Endothelial cell of umbilical vein (primary cell): ENCODE measurements around the gene MAML3. TPM values are rescaled to one million over a fixed set of nuclear protein-coding genes. Genes with fewer than 3 reads are reported as not detected.

Experiments used
- BruUV-seq: library from RNA; stranded (reverse); fragments of 400-500 nt; replicated peaks from 2 replicates; lab custom pipeline; 2021; lab: Mats Ljungman, UMichigan
- CTCF ChIA-PET: fragments of 300-600, 350-600 bp; sonication (Branson Sonifier 250); formaldehyde crosslinking; loops from one replicate; lab custom pipeline; 2021; ENCODE audit warnings: antibody characterized with exemption, inconsistent platforms; lab: Charles Lee
- POLR2A ChIA-PET: fragments of 300-600, 350-600 bp; sonication (Branson Sonifier 250); formaldehyde crosslinking; loops from one replicate; lab custom pipeline; 2021; ENCODE audit warnings: antibody characterized with exemption, inconsistent platforms; lab: Charles Lee
- DNase-seq: peaks from one replicate; pipeline ENCODE4 v3.0.0-alpha.2; 2011; ENCODE audit warnings: low read depth, low spot score
- FAIRE-seq: peaks from 2 replicates; lab custom pipeline; 2011; peaks lifted over from hg19 to GRCh38; lab: Jason Lieb, UNC
- H2AFZ ChIP-seq: 2 replicates; pipeline ENCODE4 v1.6.0; 2012; ENCODE audit warnings: low read depth, low read length, control low read depth, inconsistent platforms
- H3K27ac ChIP-seq: 2 replicates; pipeline ENCODE4 v1.5.1; 2011; ENCODE audit warnings: low read depth, mild to moderate bottlenecking, control low read depth, low read length, moderate library complexity; ENCODE audit not compliant: insufficient read depth
- H3K27me3 ChIP-seq, 2 experiments: 2 replicates each; pipeline versions ENCODE4 v1.6.0 to v1.6.1; 2011; ENCODE audit warnings: low read length in 2 of 2, mixed read lengths in 1 of 2; ENCODE audit not compliant: control insufficient read depth in 2 of 2, insufficient read depth in 2 of 2
- H3K36me3 ChIP-seq, 2 experiments: 2 replicates in 1 of 2; 3 replicates in 1 of 2; pipeline ENCODE4 v1.5.1; 2011; ENCODE audit warnings: low read length in 2 of 2, mild to moderate bottlenecking in 1 of 2, moderate library complexity in 1 of 2; ENCODE audit not compliant: control insufficient read depth in 2 of 2, insufficient read depth in 2 of 2; ENCODE audit errors: extremely low read depth in 1 of 2
- H3K4me1 ChIP-seq: 3 replicates; pipeline ENCODE4 v1.5.1; 2011; ENCODE audit warnings: mild to moderate bottlenecking, low read length; ENCODE audit not compliant: control insufficient read depth, insufficient read depth; ENCODE audit errors: extremely low read depth
- H3K4me2 ChIP-seq: 2 replicates; pipeline ENCODE4 v1.6.1; 2011; ENCODE audit warnings: low read length, control low read depth, mixed read lengths; ENCODE audit not compliant: insufficient read depth
- H3K4me3 ChIP-seq, 3 experiments: fragments of 200-600 bp in 1 of 3; sonication (generic), shearing (Covaris generic) in 1 of 3; replicated peaks in 1 of 3; 2 replicates each; pipeline ENCODE4 v1.5.1; 2011 to 2016; ENCODE audit warnings: control low read depth in 3 of 3, low read length in 3 of 3, mild to moderate bottlenecking in 2 of 3, inconsistent platforms in 1 of 3, low read depth in 1 of 3, moderate library complexity in 1 of 3; ENCODE audit not compliant: insufficient read depth in 1 of 3
- H3K79me2 ChIP-seq: 2 replicates; pipeline ENCODE4 v1.6.0; 2012; ENCODE audit warnings: low read length, inconsistent platforms; ENCODE audit not compliant: control insufficient read depth, insufficient read depth
- H3K9ac ChIP-seq: replicated peaks from 2 replicates; pipeline ENCODE3; 2011; ENCODE audit warnings: low read length, control low read depth; ENCODE audit not compliant: insufficient read depth; ENCODE audit errors: extremely low read depth
- H3K9me1 ChIP-seq: replicated peaks from 3 replicates; pipeline ENCODE4 v1.6.0; 2011; ENCODE audit warnings: mild to moderate bottlenecking, low read length; ENCODE audit not compliant: control insufficient read depth, insufficient read depth; ENCODE audit errors: extremely low read depth
- H3K9me3 ChIP-seq: replicated peaks from 2 replicates; pipeline ENCODE4 v1.5.1; 2012; ENCODE audit warnings: low read length, inconsistent platforms; ENCODE audit not compliant: control insufficient read depth, insufficient read depth
- H4K20me1 ChIP-seq: replicated peaks from 2 replicates; pipeline ENCODE3; 2011; ENCODE audit warnings: mild to moderate bottlenecking, low read length; ENCODE audit not compliant: control insufficient read depth, insufficient read depth; ENCODE audit errors: extremely low read depth
- EZH2 ChIP-seq: IDR thresholded peaks from 2 replicates; pipeline ENCODE4 v1.6.1; 2012; ENCODE audit warnings: borderline replicate concordance, low read depth, mild to moderate bottlenecking, moderate library complexity, low read length, inconsistent platforms; ENCODE audit not compliant: severe bottlenecking
- FOS ChIP-seq: IDR thresholded peaks from 2 replicates; pipeline ENCODE4 v1.6.1; 2011; ENCODE audit warnings: mild to moderate bottlenecking, low read length, moderate library complexity, borderline replicate concordance; ENCODE audit not compliant: insufficient read depth
- GATA2 ChIP-seq: IDR thresholded peaks from 2 replicates; pipeline ENCODE4 v1.7.0; 2011; ENCODE audit warnings: low read depth, mild to moderate bottlenecking, moderate library complexity, mixed read lengths, low read length; ENCODE audit not compliant: insufficient read length, insufficient read depth
- JUN ChIP-seq: IDR thresholded peaks from 2 replicates; pipeline ENCODE4 v1.6.1; 2011; ENCODE audit warnings: borderline replicate concordance, low read depth; ENCODE audit not compliant: insufficient read length, insufficient read depth
- MYC ChIP-seq: IDR thresholded peaks from one replicate; pipeline ENCODE4 v1.6.1; 2011; ENCODE audit warnings: mild to moderate bottlenecking, low read depth, low read length
- POLR2A ChIP-seq: IDR thresholded peaks from 2 replicates; pipeline ENCODE4 v1.6.1; 2012; ENCODE audit warnings: low read depth, mild to moderate bottlenecking, control low read depth, low read length
- POLR2AphosphoS5 ChIP-seq: IDR thresholded peaks from 2 replicates; pipeline ENCODE4 v1.6.1; 2012; ENCODE audit warnings: low read depth, mild to moderate bottlenecking, control low read depth, low read length, moderate library complexity; ENCODE audit not compliant: insufficient read depth
- dilution Hi-C: fragments of 300-500 bp; cut with MboI; formaldehyde crosslinking; loops from one replicate; pipeline ENCODE4 v1.15.0; 2019; ENCODE audit warnings: low sequenced_read_pairs; ENCODE audit not compliant: extremely low pct_ligation_motif_present
- intact Hi-C: fragments of 100-400 bp; cut with micrococcal nuclease; formaldehyde crosslinking; loops from one replicate; pipeline ENCODE4 v1.10.0; 2022
- polyA plus RNA-seq, 4 experiments: library from polyadenylated mRNA; depleted of rRNA in 3 of 4; stranded (reverse) in 3 of 4; unstranded in 1 of 4; fragments of >200 nt; gene quantifications; 2 replicates each; pipeline versions ENCODE4 v1.2.1 to v1.2.3, GENCODE V29; 2011 to 2012; ENCODE audit warnings: missing spikeins in 1 of 4
- total RNA-seq: library from RNA; stranded (reverse); gene quantifications from 2 replicates; pipeline ENCODE4 v1.2.3, GENCODE V29; 2021
- TF ChIP-seq, protein P1 (sequence below), 2 donors: IDR thresholded peaks; 1 replicate in 1 of 2; 2 replicates in 1 of 2; pipeline ENCODE4 v1.5.1; 2011; ENCODE audit warnings: low read length in 2 of 2, mild to moderate bottlenecking in 2 of 2, moderate library complexity in 2 of 2, control low read depth in 1 of 2, inconsistent platforms in 1 of 2, low read depth in 1 of 2; ENCODE audit not compliant: insufficient read depth in 1 of 2; ENCODE audit errors: extremely low read depth in 1 of 2
- TF ChIP-seq, protein P2 (sequence below): IDR thresholded peaks from 2 replicates; pipeline ENCODE4 v1.6.1; 2011; ENCODE audit not compliant: insufficient read depth, insufficient read length

Gene MAML3
- total and polyA plus RNA-seq, 2 donors (not counting 3 experiments of a cell fraction or from before 2014, with no cell fraction given), result 14.0 to 20.3 TPM

DNA sequence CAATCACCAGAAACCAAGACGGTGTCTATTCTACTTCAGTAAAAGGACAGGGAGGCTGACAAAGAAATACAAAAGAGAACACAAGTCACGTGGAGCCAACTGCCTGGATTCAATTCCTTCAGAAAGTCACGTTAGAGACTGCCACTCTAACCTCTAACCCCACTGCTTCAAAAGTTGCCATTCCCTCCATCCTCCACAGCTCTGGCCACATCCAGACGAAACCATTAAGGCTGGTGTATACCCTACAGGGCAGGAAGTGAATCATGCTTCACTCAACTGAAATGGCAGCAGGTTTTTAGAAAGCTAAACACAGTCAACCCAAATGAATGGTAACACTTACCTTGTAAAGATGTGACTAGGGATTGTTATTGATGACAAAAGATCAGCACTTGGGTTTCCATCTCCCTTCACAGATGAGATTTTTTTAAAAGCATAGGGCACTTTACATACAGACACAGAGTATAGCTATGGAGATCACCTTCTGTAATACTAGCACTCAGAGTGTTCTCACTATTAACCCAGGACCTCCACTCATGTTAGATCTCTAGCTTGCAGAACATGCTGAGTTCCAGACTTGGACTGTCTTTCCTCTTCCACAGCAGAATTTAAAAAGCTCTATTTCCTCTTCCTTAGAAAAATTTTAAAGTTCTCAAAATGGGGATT lies 37.4 kb downstream of the MAML3 start:
- TF ChIP-seq POLR2A (no peak), GATA2 (no peak), FOS (peak; percentile 77), EZH2 (no peak), POLR2AphosphoS5 (peak; percentile 46), MYC (no peak), JUN (peak; percentile 63)
- TF ChIP-seq, protein P1, sequence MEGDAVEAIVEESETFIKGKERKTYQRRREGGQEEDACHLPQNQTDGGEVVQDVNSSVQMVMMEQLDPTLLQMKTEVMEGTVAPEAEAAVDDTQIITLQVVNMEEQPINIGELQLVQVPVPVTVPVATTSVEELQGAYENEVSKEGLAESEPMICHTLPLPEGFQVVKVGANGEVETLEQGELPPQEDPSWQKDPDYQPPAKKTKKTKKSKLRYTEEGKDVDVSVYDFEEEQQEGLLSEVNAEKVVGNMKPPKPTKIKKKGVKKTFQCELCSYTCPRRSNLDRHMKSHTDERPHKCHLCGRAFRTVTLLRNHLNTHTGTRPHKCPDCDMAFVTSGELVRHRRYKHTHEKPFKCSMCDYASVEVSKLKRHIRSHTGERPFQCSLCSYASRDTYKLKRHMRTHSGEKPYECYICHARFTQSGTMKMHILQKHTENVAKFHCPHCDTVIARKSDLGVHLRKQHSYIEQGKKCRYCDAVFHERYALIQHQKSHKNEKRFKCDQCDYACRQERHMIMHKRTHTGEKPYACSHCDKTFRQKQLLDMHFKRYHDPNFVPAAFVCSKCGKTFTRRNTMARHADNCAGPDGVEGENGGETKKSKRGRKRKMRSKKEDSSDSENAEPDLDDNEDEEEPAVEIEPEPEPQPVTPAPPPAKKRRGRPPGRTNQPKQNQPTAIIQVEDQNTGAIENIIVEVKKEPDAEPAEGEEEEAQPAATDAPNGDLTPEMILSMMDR (IDR thresholded peaks at IDR 0.05; ENCODE audit: extremely low read depth in 1 of 2, insufficient read depth in 1 of 2, low read depth in 1 of 2, low read length in 2 of 2), result no peak
- TF ChIP-seq, protein P2, sequence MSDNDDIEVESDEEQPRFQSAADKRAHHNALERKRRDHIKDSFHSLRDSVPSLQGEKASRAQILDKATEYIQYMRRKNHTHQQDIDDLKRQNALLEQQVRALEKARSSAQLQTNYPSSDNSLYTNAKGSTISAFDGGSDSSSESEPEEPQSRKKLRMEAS, result no peak
- no peaks in the 10 kb centered on the region for H4K20me1 ChIP-seq
- intact Hi-C loops (loop anchor here (2.0 kb wide), 1 partner anchor 14 kb away; no protein-coding TSS in a partner anchor), dilution Hi-C loops (no loop called here)
- H3K9ac ChIP-seq, result no peak overlapping the region
- no peaks in the 10 kb centered on the region for H3K36me3 ChIP-seq
- peak overlapping the region; percentile 1 for H2AFZ ChIP-seq
- peak overlapping the region; percentile 18 for H3K27ac ChIP-seq
- no peak overlapping the region for H3K4me3 ChIP-seq
- CTCF ChIA-PET, result interaction anchor here (0.7 to 1.5 kb wide), 7 partner anchors 11 to 137 kb away, joined by 3 to 6 read pairs (median 4); no protein-coding TSS in a partner anchor
- FAIRE-seq (peak; percentile 90), DNase-seq (peak; percentile 62)
- H3K27me3 ChIP-seq, result no peaks in the 10 kb centered on the region
- BruUV-seq, result no TSS peak
- POLR2A ChIA-PET, result interaction anchor here (0.9 to 1.0 kb wide), 2 partner anchors 13 to 22 kb away, joined by 3 to 4 read pairs; no protein-coding TSS in a partner anchor
- H3K79me2 ChIP-seq, result peaks cover 13% of the 10 kb centered on the region
- H3K9me1 ChIP-seq, result no peaks in the 10 kb centered on the region
- no peaks in the 10 kb centered on the region for H3K9me3 ChIP-seq
- H3K4me2 ChIP-seq, result peak overlapping the region; percentile 29
- H3K4me1 ChIP-seq, result peaks cover 16% of the 10 kb centered on the region
